Mesenchymal stem cell (in vitro differentiated cells and primary cell): ENCODE results near the gene TRPC5OS.

ENCODE experiments used
- DNase-seq: peaks from one replicate; pipeline ENCODE4 v3.0.0-alpha.2; 2013
- H2AFZ ChIP-seq: one replicate; pipeline ENCODE4 v1.6.1; 2013; ENCODE audit warnings: low read depth, mild to moderate bottlenecking, control low read depth, inconsistent platforms, low read length, moderate library complexity
- H2AK5ac ChIP-seq: 2 replicates; pipeline ENCODE4 v1.6.1; 2013; ENCODE audit warnings: low read length, moderate library complexity, mild to moderate bottlenecking, inconsistent platforms; ENCODE audit not compliant: severe bottlenecking
- H2BK120ac ChIP-seq: one replicate; pipeline ENCODE4 v1.6.1; 2013; ENCODE audit warnings: low read depth, mild to moderate bottlenecking, inconsistent platforms, low read length, moderate library complexity
- H2BK12ac ChIP-seq, 2 experiments: one replicate each; pipeline ENCODE4 v1.6.1; 2013; ENCODE audit warnings: inconsistent platforms in 2 of 2, low read length in 2 of 2, mild to moderate bottlenecking in 2 of 2, moderate library complexity in 2 of 2, control low read depth in 1 of 2
- H2BK15ac ChIP-seq: one replicate; pipeline ENCODE4 v1.6.1; 2013; ENCODE audit warnings: mild to moderate bottlenecking, low read depth, inconsistent platforms; ENCODE audit not compliant: poor library complexity, severe bottlenecking
- H2BK5ac ChIP-seq: 2 replicates; pipeline ENCODE4 v1.6.1; 2013; ENCODE audit warnings: low read depth, mild to moderate bottlenecking, low read length, control low read depth, inconsistent platforms; ENCODE audit not compliant: poor library complexity, severe bottlenecking
- H3K14ac ChIP-seq, 2 experiments: one replicate each; pipeline ENCODE4 v1.6.1; 2013; ENCODE audit warnings: inconsistent platforms in 2 of 2, low read length in 2 of 2, control low read depth in 1 of 2, mild to moderate bottlenecking in 1 of 2, moderate library complexity in 1 of 2
- H3K18ac ChIP-seq, 2 experiments: one replicate each; pipeline ENCODE4 v1.6.1; 2013; ENCODE audit warnings: inconsistent platforms in 2 of 2, low read length in 2 of 2, control low read depth in 1 of 2, low read depth in 1 of 2, mild to moderate bottlenecking in 1 of 2
- H3K23ac ChIP-seq, 2 experiments: one replicate each; pipeline ENCODE4 v1.6.1; 2013; ENCODE audit warnings: inconsistent platforms in 2 of 2, low read length in 2 of 2, mild to moderate bottlenecking in 2 of 2, moderate library complexity in 2 of 2, control low read depth in 1 of 2
- H3K27ac ChIP-seq: 2 replicates; pipeline ENCODE4 v1.5.1; 2013; ENCODE audit warnings: mild to moderate bottlenecking, moderate library complexity, low read length, control low read depth, inconsistent platforms; ENCODE audit not compliant: poor library complexity, severe bottlenecking
- H3K27me3 ChIP-seq, 2 experiments: 2 replicates each; pipeline versions ENCODE4 v1.6.1 to v1.7.0; 2013; ENCODE audit warnings: low read length in 2 of 2, mild to moderate bottlenecking in 2 of 2, moderate library complexity in 2 of 2, control low read depth in 1 of 2, inconsistent platforms in 1 of 2; ENCODE audit not compliant: control insufficient read depth in 1 of 2, insufficient read depth in 1 of 2
- H3K36me3 ChIP-seq, 2 experiments: 2 replicates each; pipeline versions ENCODE4 v1.6.1 to v1.7.0; 2013; ENCODE audit warnings: low read length in 2 of 2, control low read depth in 1 of 2, inconsistent platforms in 1 of 2, low read depth in 1 of 2, mild to moderate bottlenecking in 1 of 2; ENCODE audit not compliant: insufficient read depth in 2 of 2, control insufficient read depth in 1 of 2
- H3K4ac ChIP-seq, 2 experiments: one replicate each; pipeline ENCODE4 v1.6.1; 2013; ENCODE audit warnings: inconsistent platforms in 2 of 2, low read length in 2 of 2, mild to moderate bottlenecking in 2 of 2, moderate library complexity in 2 of 2, control low read depth in 1 of 2, low read depth in 1 of 2
- H3K4me1 ChIP-seq: 2 replicates; pipeline ENCODE4 v1.6.1; 2013; ENCODE audit warnings: low read depth, low read length, control low read depth; ENCODE audit not compliant: control insufficient read depth, insufficient read depth
- H3K4me2 ChIP-seq: 2 replicates; pipeline ENCODE4 v1.6.1; 2013; ENCODE audit warnings: low read length, mild to moderate bottlenecking, inconsistent platforms; ENCODE audit not compliant: poor library complexity, severe bottlenecking
- H3K4me3 ChIP-seq, 2 experiments: 2 replicates each; pipeline versions ENCODE4 v1.5.1 to v1.7.0; 2013; ENCODE audit warnings: low read length in 2 of 2, mild to moderate bottlenecking in 2 of 2, control low read depth in 1 of 2, low read depth in 1 of 2; ENCODE audit not compliant: insufficient read depth in 1 of 2
- H3K79me1 ChIP-seq: replicated peaks from 2 replicates; pipeline ENCODE4 v1.6.1; 2013; ENCODE audit warnings: mild to moderate bottlenecking, control low read depth, low read length, inconsistent platforms; ENCODE audit not compliant: poor library complexity, severe bottlenecking
- H3K9ac ChIP-seq: 2 replicates; pipeline ENCODE4 v1.7.0; 2013; ENCODE audit warnings: mild to moderate bottlenecking, low read length, moderate library complexity
- H3K9me3 ChIP-seq: 2 replicates; pipeline ENCODE4 v1.7.0; 2013; ENCODE audit warnings: mild to moderate bottlenecking, low read length; ENCODE audit not compliant: control insufficient read depth
- H4K8ac ChIP-seq: one replicate; pipeline ENCODE4 v1.6.1; 2013; ENCODE audit warnings: inconsistent platforms, mild to moderate bottlenecking, low read length, moderate library complexity
- H4K91ac ChIP-seq: one replicate; pipeline ENCODE4 v1.6.1; 2013; ENCODE audit warnings: mild to moderate bottlenecking, low read length, inconsistent platforms
- WGBS: methylation state at CpG from one replicate; pipeline ENCODE4 v1.1.7; 2013; ENCODE audit warnings: mixed read lengths; 5-methylcytosine and 5-hydroxymethylcytosine counted together

Gene TRPC5OS

GRCh38 chrX:111917591-111917990 is 41.6 kb downstream of the TRPC5OS start:
- Histone ChIP-seq H4K91ac (no peak overlapping the region), H3K4me1 (no peaks in the 10 kb centered on the region), H2BK15ac (no peak overlapping the region), H3K18ac (no peak overlapping the region), H2AFZ (no peak overlapping the region), H2AK5ac (no peak overlapping the region), H4K8ac (no peak overlapping the region), H3K14ac (no peak overlapping the region), H3K27me3 (peaks cover 0 to 30% of the 10 kb centered on the region in 2 experiments), H2BK5ac (no peak overlapping the region), H2BK120ac (no peak overlapping the region), H3K4me2 (no peak overlapping the region), H3K36me3 (no peaks in the 10 kb centered on the region), H2BK12ac (no peak overlapping the region), H3K27ac (no peak overlapping the region), H3K4ac (no peak overlapping the region), H3K9me3 (peaks cover 5% of the 10 kb centered on the region), H3K9ac (no peak overlapping the region), H3K79me1 (no peaks in the 10 kb centered on the region), H3K23ac (no peak overlapping the region), H3K4me3 (no peak overlapping the region)
- no peak for DNase-seq

- Histone ChIP-seq H3K4me1 (no peaks in the 10 kb centered on the region), H3K18ac (no peak overlapping the region), H3K27me3 (peaks cover 0 to 30% of the 10 kb centered on the region in 2 experiments), H3K9me3 (no peaks in the 10 kb centered on the region), H3K23ac (no peak overlapping the region), H3K9ac (no peak overlapping the region), H2BK5ac (no peak overlapping the region), H3K36me3 (no peaks in the 10 kb centered on the region), H3K4me3 (no peak overlapping the region), H2AFZ (no peak overlapping the region), H3K4ac (no peak overlapping the region), H2BK15ac (no peak overlapping the region), H4K91ac (no peak overlapping the region), H2AK5ac (no peak overlapping the region), H2BK120ac (no peak overlapping the region), H4K8ac (no peak overlapping the region), H3K14ac (no peak overlapping the region), H3K27ac (no peak overlapping the region), H3K79me1 (no peaks in the 10 kb centered on the region), H2BK12ac (no peak overlapping the region), H3K4me2 (no peak overlapping the region)
- DNase-seq = no peak
- 90% methylated on average over 3 of the region's 4 CpGs for WGBS
Measured at GRCh38 chrX:111928456-111928855, 52.5 kb downstream of the TRPC5OS start.
